CD4-positive, alpha-beta T cell treated with Interleukin-4 for 4 hours (primary cell): ENCODE data around the gene CAV2.
A peak's percentile ranks its signal among the peaks of the same experiment; 100 is the strongest.

Source experiments
- DNase-seq: peaks from one replicate; pipeline ENCODE4 v3.0.0-alpha.2; 2020

The CAV2 gene

GRCh38 chr7:116525298-116525912 lies 25.9 kb downstream of the CAV2 start:
- no peak for DNase-seq

- peak; percentile 54 for DNase-seq
Observed at GRCh38 chr7:116525913-116526861, 26.6 kb downstream of the CAV2 start.

GRCh38 chr7:116526897-116527296 lies 27.4 kb downstream of the CAV2 start:
- no peak for DNase-seq

- no peak for DNase-seq
Observed at GRCh38 chr7:116527521-116527920, 28.0 kb downstream of the CAV2 start.

- DNase-seq, result no peak
Observed at GRCh38 chr7:116528008-116528789, 28.7 kb downstream of the CAV2 start.

- no peak for DNase-seq
Observed at GRCh38 chr7:116529250-116529649, 29.7 kb downstream of the CAV2 start.

- no peak for DNase-seq
Observed at GRCh38 chr7:116530107-116530820, 30.7 kb downstream of the CAV2 start.

GRCh38 chr7:116532102-116532688 lies 32.7 kb downstream of the CAV2 start:
- DNase-seq, result no peak

GRCh38 chr7:116534790-116535189 lies 35.3 kb downstream of the CAV2 start:
- no peak for DNase-seq

GRCh38 chr7:116535416-116535815 lies 35.9 kb downstream of the CAV2 start:
- no peak for DNase-seq

- DNase-seq, result no peak
Observed at GRCh38 chr7:116538138-116538537, 38.6 kb downstream of the CAV2 start.

- DNase-seq, result no peak
Observed at GRCh38 chr7:116539879-116540278, 40.3 kb downstream of the CAV2 start.

- DNase-seq, result no peak
Observed at GRCh38 chr7:116540743-116541142, 41.2 kb downstream of the CAV2 start.

GRCh38 chr7:116541951-116542350 lies 42.4 kb downstream of the CAV2 start:
- no peak for DNase-seq

- no peak for DNase-seq
Observed at GRCh38 chr7:116542618-116543017, 43.1 kb downstream of the CAV2 start.

GRCh38 chr7:116543664-116544063 lies 44.1 kb downstream of the CAV2 start:
- no peak for DNase-seq

- DNase-seq, result no peak
Observed at GRCh38 chr7:116544487-116544886, 44.9 kb downstream of the CAV2 start.

- no peak for DNase-seq
Observed at GRCh38 chr7:116545411-116545993, 46.0 kb downstream of the CAV2 start.

GRCh38 chr7:116546054-116546453 lies 46.5 kb downstream of the CAV2 start:
- no peak for DNase-seq

- DNase-seq, result no peak
Observed at GRCh38 chr7:116546916-116547315, 47.4 kb downstream of the CAV2 start.

GRCh38 chr7:116547347-116547746 lies 47.8 kb downstream of the CAV2 start:
- no peak for DNase-seq

- no peak for DNase-seq
Observed at GRCh38 chr7:116548506-116548905, 49.0 kb downstream of the CAV2 start.
